ENCODE measurements around the gene BNIP2.
A peak's percentile ranks its signal among the peaks of the same experiment; 100 is the strongest.

Gene BNIP2

GRCh38 chr15:59636184-59636583 is 52.9 kb downstream of the BNIP2 start:
- no peak for DNase-seq (ENCODE audit: low read depth)

GRCh38 chr15:59632714-59633113 is 56.4 kb downstream of the BNIP2 start:
- no peak for DNase-seq (ENCODE audit: low read depth)

- peak; percentile 1 for DNase-seq (ENCODE audit: low read depth)
These were observed 66.8 kb downstream of the BNIP2 start for GRCh38 chr15:59622289-59622688.

- DNase-seq (ENCODE audit: low read depth): no peak
These were observed 70.7 kb downstream of the BNIP2 start for GRCh38 chr15:59618406-59618805.

- no peak for DNase-seq (ENCODE audit: low read depth)
These were observed 72.7 kb downstream of the BNIP2 start for GRCh38 chr15:59616379-59616778.

GRCh38 chr15:59615661-59616060 is 73.5 kb downstream of the BNIP2 start:
- no peak for DNase-seq (ENCODE audit: low read depth)

- no peak for DNase-seq (ENCODE audit: low read depth)
These were observed 75.0 kb downstream of the BNIP2 start for GRCh38 chr15:59614153-59614552.

GRCh38 chr15:59611276-59612260 is 77.6 kb downstream of the BNIP2 start, which contains the start of gene GCNT3:
TSS of gene GCNT3 (plus strand) at chr15:59611783. CDS start at chr15:59618239, 6,456 bp downstream.
- no peak for DNase-seq (ENCODE audit: low read depth)

- no peak for DNase-seq (ENCODE audit: low read depth)
These were observed 79.1 kb downstream of the BNIP2 start for GRCh38 chr15:59609730-59610712.
